ENCODE results near the gene CDC42EP5. TPM values are rescaled to one million over a fixed set of nuclear protein-coding genes. Genes with fewer than 3 reads are reported as not detected.
A peak's percentile ranks its signal among the peaks of the same experiment; 100 is the strongest.

CDC42EP5 gene
- total and polyA plus RNA-seq, 10 of the 15 experiments (the other 5 are each of a cell fraction or from before 2014, with no cell fraction given) = 0.42 to 1.8 (median 1.4) TPM; not detected in 6

DNA sequence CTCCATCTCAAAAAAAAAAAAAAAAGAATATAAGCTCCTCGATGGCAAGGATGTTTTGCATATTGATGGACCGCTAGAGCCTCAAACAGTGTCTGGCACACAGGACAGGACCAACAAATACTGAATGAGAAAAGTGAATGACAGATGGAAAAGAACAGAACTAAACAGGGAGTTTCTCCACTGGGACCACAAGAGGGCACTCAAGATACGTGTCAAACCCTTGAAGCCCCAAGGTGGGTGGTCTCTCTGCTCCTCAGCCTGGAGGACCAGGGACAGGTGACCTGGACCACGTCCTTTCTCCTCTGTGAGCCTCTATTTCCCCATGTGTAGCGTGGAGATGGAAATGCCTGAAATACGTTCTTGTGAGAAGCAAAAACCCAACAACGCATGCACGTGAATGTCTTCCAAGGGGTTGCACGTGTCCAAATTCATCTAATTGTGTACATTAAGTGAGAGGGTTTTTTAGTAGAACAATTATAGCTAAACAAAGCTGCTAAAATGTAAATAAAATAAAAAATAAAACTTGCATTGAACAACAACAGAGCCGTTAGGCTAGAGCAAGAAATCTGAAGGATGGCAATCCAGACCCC, 5.7 kb upstream of the CDC42EP5 start (continued):
- no peak for TF ChIP-seq NFXL1 (IDR thresholded peaks at IDR 0.05; ENCODE audit: borderline replicate concordance)
- TF ChIP-seq, protein P1, sequence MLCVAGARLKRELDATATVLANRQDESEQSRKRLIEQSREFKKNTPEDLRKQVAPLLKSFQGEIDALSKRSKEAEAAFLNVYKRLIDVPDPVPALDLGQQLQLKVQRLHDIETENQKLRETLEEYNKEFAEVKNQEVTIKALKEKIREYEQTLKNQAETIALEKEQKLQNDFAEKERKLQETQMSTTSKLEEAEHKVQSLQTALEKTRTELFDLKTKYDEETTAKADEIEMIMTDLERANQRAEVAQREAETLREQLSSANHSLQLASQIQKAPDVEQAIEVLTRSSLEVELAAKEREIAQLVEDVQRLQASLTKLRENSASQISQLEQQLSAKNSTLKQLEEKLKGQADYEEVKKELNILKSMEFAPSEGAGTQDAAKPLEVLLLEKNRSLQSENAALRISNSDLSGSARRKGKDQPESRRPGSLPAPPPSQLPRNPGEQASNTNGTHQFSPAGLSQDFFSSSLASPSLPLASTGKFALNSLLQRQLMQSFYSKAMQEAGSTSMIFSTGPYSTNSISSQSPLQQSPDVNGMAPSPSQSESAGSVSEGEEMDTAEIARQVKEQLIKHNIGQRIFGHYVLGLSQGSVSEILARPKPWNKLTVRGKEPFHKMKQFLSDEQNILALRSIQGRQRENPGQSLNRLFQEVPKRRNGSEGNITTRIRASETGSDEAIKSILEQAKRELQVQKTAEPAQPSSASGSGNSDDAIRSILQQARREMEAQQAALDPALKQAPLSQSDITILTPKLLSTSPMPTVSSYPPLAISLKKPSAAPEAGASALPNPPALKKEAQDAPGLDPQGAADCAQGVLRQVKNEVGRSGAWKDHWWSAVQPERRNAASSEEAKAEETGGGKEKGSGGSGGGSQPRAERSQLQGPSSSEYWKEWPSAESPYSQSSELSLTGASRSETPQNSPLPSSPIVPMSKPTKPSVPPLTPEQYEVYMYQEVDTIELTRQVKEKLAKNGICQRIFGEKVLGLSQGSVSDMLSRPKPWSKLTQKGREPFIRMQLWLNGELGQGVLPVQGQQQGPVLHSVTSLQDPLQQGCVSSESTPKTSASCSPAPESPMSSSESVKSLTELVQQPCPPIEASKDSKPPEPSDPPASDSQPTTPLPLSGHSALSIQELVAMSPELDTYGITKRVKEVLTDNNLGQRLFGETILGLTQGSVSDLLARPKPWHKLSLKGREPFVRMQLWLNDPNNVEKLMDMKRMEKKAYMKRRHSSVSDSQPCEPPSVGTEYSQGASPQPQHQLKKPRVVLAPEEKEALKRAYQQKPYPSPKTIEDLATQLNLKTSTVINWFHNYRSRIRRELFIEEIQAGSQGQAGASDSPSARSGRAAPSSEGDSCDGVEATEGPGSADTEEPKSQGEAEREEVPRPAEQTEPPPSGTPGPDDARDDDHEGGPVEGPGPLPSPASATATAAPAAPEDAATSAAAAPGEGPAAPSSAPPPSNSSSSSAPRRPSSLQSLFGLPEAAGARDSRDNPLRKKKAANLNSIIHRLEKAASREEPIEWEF (IDR thresholded peaks at IDR 0.05; ENCODE audit: insufficient replicate concordance, low read depth, low read length) = no peak
- no peak for TF ChIP-seq HDGF (IDR thresholded peaks at IDR 0.05)
- TF ChIP-seq SMC3 (IDR thresholded peaks at IDR 0.05; ENCODE audit: borderline replicate concordance, low read length) = peak; percentile 55; the same call in 1 of the 2 replicates
- no peak for TF ChIP-seq FOS (IDR thresholded peaks at IDR 0.05; ENCODE audit: borderline replicate concordance, extremely low read depth, insufficient read length)
- TF ChIP-seq EP300 (IDR thresholded peaks at IDR 0.05; ENCODE audit: borderline replicate concordance in 1 of 2, control insufficient read depth in 1 of 2, low read depth in 2 of 2, low read length in 2 of 2) = no peak
- TF ChIP-seq, protein P2, sequence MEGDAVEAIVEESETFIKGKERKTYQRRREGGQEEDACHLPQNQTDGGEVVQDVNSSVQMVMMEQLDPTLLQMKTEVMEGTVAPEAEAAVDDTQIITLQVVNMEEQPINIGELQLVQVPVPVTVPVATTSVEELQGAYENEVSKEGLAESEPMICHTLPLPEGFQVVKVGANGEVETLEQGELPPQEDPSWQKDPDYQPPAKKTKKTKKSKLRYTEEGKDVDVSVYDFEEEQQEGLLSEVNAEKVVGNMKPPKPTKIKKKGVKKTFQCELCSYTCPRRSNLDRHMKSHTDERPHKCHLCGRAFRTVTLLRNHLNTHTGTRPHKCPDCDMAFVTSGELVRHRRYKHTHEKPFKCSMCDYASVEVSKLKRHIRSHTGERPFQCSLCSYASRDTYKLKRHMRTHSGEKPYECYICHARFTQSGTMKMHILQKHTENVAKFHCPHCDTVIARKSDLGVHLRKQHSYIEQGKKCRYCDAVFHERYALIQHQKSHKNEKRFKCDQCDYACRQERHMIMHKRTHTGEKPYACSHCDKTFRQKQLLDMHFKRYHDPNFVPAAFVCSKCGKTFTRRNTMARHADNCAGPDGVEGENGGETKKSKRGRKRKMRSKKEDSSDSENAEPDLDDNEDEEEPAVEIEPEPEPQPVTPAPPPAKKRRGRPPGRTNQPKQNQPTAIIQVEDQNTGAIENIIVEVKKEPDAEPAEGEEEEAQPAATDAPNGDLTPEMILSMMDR (IDR thresholded peaks at IDR 0.05 in 2 of 3, conservative IDR thresholded peaks at IDR 0.05 in 1 of 3; ENCODE audit: control insufficient read depth in 2 of 3, extremely low read depth in 1 of 3, insufficient read depth in 1 of 3, low read depth in 3 of 3, low read length in 3 of 3) = peak; percentile 63 to 74 (median 67)
- TF ChIP-seq CHD4 (IDR thresholded peaks at IDR 0.05) = no peak
- TF ChIP-seq, protein P3, sequence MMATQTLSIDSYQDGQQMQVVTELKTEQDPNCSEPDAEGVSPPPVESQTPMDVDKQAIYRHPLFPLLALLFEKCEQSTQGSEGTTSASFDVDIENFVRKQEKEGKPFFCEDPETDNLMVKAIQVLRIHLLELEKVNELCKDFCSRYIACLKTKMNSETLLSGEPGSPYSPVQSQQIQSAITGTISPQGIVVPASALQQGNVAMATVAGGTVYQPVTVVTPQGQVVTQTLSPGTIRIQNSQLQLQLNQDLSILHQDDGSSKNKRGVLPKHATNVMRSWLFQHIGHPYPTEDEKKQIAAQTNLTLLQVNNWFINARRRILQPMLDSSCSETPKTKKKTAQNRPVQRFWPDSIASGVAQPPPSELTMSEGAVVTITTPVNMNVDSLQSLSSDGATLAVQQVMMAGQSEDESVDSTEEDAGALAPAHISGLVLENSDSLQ (IDR thresholded peaks at IDR 0.05) = peak; percentile 70
- TF ChIP-seq ZNF217 (IDR thresholded peaks at IDR 0.05) = no peak

All from GM12878 (cell line).